SJCRH30 (cell line): Measurements from ENCODE around the gene SELENOI. TPM values are rescaled to one million over a fixed set of nuclear protein-coding genes. Genes with fewer than 3 reads are reported as not detected.
"Not testable (repeated sequence)": the region's sequence is repeated elsewhere in the genome, so short reads cannot be mapped to it uniquely, and the experiment has no call there.

ENCODE experiments used
- DNase-seq, 2 experiments: peaks; one replicate each; pipeline ENCODE4 v3.0.0-alpha.2; 2015 to 2020
- H3K27ac ChIP-seq: fragments of 250-450 bp; sonication (Bioruptor Pico); 2 replicates; pipeline ENCODE4 v1.5.1; 2020; ENCODE audit warnings: mild to moderate bottlenecking, moderate library complexity
- H3K27me3 ChIP-seq: fragments of 250-450 bp; sonication (Bioruptor Pico); 2 replicates; pipeline ENCODE4 v1.5.1; 2020; ENCODE audit warnings: mild to moderate bottlenecking, moderate library complexity
- H3K36me3 ChIP-seq: fragments of 250-450 bp; sonication (Bioruptor Pico); 2 replicates; pipeline ENCODE4 v1.5.1; 2020; ENCODE audit warnings: mild to moderate bottlenecking, moderate library complexity
- H3K4me1 ChIP-seq: fragments of 250-450 bp; sonication (Bioruptor Pico); 2 replicates; pipeline ENCODE4 v1.5.1; 2020; ENCODE audit warnings: mild to moderate bottlenecking, moderate library complexity
- H3K4me3 ChIP-seq: fragments of 250-450 bp; sonication (Bioruptor Pico); 2 replicates; pipeline ENCODE4 v1.5.1; 2020; ENCODE audit warnings: mild to moderate bottlenecking, moderate library complexity
- H3K9me3 ChIP-seq: fragments of 250-450 bp; sonication (Bioruptor Pico); replicated peaks from 2 replicates; pipeline ENCODE4 v1.5.1; 2020; ENCODE audit warnings: mild to moderate bottlenecking, moderate library complexity
- total RNA-seq: library from RNA; depleted of rRNA; stranded (reverse); fragments of >200 nt; shearing (Covaris generic); gene quantifications from 2 replicates; pipeline ENCODE4 v1.2.3, GENCODE V29; 2014

Gene SELENOI
- total RNA-seq, 1 experiment from 2014 or later: 63.0 TPM

DNA sequence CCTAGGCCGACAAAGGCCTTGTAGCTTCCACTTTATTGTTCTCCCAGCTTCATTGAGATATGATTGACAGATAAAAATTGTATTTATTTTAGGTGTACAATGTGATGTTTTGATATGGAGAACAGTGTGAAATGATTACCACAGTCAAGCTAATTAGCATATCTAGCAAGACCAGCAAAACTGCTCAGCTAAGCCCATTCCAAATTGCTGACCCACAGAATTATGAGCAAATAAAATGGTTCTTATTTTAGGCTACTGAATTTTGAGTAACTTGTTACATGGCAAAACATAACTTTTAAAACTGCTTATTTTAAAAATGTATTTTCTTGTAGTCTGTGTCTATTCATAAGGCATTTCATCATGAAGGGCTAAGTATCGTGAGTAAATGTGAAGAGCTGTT, 8.6 kb upstream of the SELENOI start:
- H3K27ac ChIP-seq: no peak overlapping the region
- H3K36me3 ChIP-seq: no peaks in the 10 kb centered on the region
- no peaks in the 10 kb centered on the region for H3K27me3 ChIP-seq
- no peaks in the 10 kb centered on the region for H3K9me3 ChIP-seq
- no peak overlapping the region for H3K4me3 ChIP-seq
- peaks cover 20% of the 10 kb centered on the region for H3K4me1 ChIP-seq
- no peak for DNase-seq

DNA sequence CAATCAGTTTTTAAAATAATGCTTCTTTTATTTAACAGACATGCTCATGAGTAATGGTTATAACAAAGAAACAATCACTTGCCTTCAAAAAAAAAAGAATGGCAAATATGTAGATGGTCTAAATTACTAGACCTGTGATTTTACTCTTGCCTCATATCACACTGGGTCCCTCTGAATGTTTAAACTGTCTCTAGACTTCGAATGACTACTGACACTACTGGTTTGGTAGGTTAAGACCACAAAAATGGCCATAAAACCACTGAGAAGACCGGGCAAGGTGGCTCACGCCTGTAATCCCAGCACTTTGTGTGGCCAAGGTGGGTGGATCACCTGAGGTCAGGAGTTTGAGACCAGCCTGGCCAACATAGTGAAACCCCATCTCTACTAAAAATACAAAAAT, 5.1 kb upstream of the SELENOI start:
- Histone ChIP-seq H3K4me3 (no peak overlapping the region), H3K4me1 (peaks cover 42% of the 10 kb centered on the region), H3K27me3 (no peaks in the 10 kb centered on the region), H3K36me3 (no peaks in the 10 kb centered on the region), H3K9me3 (no peaks in the 10 kb centered on the region), H3K27ac (peak overlapping the region; percentile 94)
- DNase-seq: no peak

DNA sequence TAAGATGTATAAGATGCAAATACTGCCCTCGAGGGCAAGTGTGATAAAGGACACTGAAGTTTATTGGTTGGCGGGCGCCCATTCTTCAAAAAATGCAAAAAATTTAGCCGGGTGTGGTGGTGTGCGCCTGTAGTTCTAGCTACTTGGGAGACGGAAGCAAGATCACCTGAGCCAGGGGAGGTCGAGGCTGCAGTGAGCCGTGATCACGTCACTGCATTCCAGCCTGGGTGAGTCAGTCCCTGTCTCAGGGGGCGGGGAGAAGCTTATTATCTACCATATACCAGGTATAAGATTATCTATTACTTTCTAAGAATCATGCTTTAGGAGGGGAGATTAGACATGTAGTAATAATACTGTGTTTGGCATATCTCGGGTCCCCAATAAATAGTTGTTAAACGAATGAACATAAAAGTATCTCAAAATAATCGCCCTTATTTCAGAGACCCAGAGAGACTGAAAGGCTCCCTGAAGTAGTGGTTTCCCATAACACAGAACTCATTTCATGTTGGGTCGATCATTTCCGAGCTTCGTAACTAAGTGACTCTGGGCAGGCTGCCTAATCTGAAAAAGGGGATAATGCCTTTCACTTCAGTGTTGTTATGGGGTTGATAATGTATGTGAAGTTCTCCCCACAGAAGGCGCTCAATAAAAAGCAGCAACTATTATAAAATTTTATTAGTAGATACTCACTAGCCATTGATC, 1.2 kb upstream of the SELENOI start:
- Histone ChIP-seq H3K4me3 (peak overlapping the region; percentile 80), H3K9me3 (no peaks in the 10 kb centered on the region), H3K4me1 (peaks cover 42% of the 10 kb centered on the region), H3K36me3 (no peaks in the 10 kb centered on the region), H3K27ac (peak overlapping the region; percentile 81), H3K27me3 (no peaks in the 10 kb centered on the region)
- DNase-seq: peak; percentile 29 to 38

DNA sequence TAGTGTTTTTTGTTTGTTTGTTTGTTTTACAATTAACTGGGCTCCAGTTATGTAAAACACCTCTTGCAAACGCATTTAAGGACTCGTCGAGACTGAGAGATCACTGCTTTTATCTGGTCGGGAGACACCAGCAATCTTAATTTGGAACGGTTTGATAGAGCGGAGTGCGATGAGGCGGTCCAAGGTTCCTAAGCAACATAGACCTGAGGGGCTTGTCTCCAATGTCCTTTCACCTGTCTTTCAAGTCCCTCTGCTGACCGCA, 729 bp upstream of the SELENOI start:
- no peaks in the 10 kb centered on the region for H3K9me3 ChIP-seq
- H3K36me3 ChIP-seq: no peaks in the 10 kb centered on the region
- H3K4me3 ChIP-seq: peak overlapping the region; percentile 80
- peaks cover 38% of the 10 kb centered on the region for H3K4me1 ChIP-seq
- peak overlapping the region; percentile 81 for H3K27ac ChIP-seq
- no peak for DNase-seq
- H3K27me3 ChIP-seq: no peaks in the 10 kb centered on the region

DNA sequence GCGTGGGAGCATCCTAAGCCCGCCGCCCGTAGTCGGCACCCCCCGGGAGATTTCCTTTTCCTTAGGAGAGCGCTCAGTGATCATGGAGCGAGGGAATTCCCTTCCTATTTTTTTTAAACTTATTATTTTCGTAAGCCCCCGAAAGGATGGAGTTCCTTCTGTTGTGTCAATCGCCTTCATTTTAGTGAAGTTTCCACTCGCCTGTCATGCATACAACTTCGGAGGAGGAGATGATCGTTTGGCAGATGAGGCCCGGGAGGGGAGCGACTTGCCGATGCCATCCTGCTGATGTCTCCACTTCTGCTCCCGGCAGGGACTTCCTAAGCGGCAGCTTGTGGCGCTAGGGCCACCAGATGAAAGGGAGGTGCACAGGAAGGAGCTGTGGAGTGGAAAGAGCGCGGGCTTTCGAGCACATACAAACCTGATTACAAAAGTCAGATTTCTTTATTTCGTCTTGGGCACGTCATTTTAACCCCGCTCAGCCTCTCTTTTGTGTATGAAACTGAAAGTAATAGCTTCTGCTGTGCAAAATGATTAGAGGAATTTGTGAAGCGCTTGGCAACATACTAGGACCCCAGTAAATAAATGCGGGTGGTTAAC, 611 bp downstream of the SELENOI start, which contains the start of gene ADGRF3:
TSS of gene ADGRF3 (minus strand) at position 336 of the 600 bp plus-strand sequence. CDS start 555 bp downstream, outside the sequence.
- Histone ChIP-seq H3K27ac (peak within 1 kb of the TSS; percentile 81), H3K9me3 (no peaks in the 10 kb centered on the region)
- peak; percentile 74 to 78 for DNase-seq

DNA sequence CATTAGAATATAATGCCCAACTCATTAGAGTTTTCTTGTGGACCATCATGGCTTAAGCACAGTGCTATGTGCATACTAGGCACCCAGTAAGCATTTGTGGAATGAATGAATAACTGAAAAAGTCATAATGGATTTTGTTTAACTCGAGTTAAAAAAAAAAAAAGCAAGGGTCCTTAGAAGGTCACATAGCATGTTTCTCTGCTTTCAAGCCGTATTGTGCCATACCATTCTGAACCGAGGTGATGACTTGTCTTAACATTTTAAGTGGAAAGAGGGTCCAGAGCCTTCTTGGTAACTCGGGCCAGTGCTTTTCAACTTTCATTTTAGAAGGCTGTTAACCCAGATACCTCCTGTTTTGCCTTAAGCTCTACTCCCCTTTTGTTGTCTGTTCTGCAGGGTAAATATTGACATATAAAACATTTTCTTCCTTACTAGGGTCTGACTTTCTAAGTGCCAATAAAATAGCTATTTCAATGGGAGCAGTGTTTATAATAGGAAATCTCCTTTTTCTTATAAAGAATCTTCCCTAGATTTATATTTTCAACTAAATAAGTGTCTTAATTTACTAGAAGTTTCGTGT, 1.4 kb downstream of the SELENOI start:
- H3K4me1 ChIP-seq: peaks cover 27% of the 10 kb centered on the region
- no peaks in the 10 kb centered on the region for H3K36me3 ChIP-seq
- H3K4me3 ChIP-seq: peak overlapping the region; percentile 80
- H3K27me3 ChIP-seq: no peaks in the 10 kb centered on the region
- no peaks in the 10 kb centered on the region for H3K9me3 ChIP-seq
- peak overlapping the region; percentile 52; the same call in 1 of the 2 replicates for H3K27ac ChIP-seq
- no peak for DNase-seq

More for the DNA sequence above, 611 bp downstream of the SELENOI start, which contains the start of gene ADGRF3:
- Histone ChIP-seq H3K4me1 (peaks cover 30% of the 10 kb centered on the region), H3K36me3 (no peaks in the 10 kb centered on the region), H3K4me3 (peak within 1 kb of the TSS; percentile 80), H3K27me3 (no peaks in the 10 kb centered on the region)

DNA sequence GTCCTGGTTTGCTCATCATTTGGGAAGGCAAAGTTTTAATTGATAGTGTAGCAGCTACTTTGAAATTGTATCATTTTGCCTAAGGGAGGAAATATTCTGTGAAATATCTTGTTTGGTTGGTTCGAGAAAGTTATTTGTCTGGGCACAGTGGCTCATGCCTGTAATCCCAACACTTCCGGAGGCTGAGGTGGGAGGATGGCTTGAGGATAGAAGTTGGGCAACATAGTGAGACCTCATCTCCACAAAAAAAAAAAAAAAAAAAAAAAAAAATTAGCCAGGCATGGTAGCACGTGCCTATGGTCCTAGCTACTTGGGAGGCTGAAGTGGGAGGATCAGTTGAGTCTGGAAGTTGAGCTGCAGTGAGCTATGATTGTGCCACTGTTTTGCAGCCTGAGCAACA, 3.7 kb downstream of the SELENOI start:
- 0 out of 2 replicates have a peak, but pooled peaks cover 2% of the 10 kb centered on the region for H3K36me3 ChIP-seq
- no peak for DNase-seq

DNA sequence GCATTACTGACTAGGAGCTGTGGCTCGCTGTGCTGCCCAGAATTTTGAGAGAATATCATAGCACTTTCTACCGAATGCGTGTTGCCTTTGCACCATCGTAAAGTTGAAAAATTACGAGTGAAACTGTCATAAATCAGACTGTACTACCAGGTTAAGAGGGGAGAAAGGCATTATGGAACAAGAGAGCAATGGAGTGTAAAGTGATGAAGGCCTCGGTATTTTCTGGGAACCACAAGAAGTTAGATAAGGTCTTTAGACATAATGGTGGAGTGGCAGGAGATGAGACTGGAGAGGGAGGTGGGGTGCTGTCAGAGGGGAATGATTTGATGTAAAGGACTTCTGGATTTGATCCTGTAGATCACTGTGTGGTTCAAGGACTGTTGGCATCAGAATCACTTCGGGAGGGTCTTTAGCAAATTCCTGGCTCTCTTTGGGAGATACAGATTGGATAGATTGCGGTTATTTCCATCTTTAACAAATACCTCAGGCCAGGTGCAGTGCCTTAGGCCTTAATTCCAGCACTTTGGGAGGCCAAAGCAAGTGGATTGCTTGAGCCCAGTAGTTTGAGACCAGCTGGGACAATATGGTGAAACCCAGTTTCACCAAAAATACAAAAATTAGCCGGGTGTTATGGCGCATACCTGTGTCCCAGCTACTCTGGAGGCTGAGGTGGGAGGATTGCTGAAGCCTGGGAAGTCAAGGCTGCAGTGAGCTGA, 5.6 kb downstream of the SELENOI start:
- DNase-seq: no peak
- Histone ChIP-seq H3K9me3 (no peaks in the 10 kb centered on the region), H3K36me3 (0 out of 2 replicates have a peak, but pooled peaks cover 2% of the 10 kb centered on the region), H3K4me1 (peaks cover 19% of the 10 kb centered on the region), H3K27ac (no peak overlapping the region), H3K4me3 (no peak overlapping the region), H3K27me3 (no peaks in the 10 kb centered on the region)

More for the DNA sequence above, 3.7 kb downstream of the SELENOI start:
- Histone ChIP-seq H3K27me3 (no peaks in the 10 kb centered on the region), H3K4me1 (peaks cover 9% of the 10 kb centered on the region), H3K4me3 (no peak overlapping the region), H3K9me3 (no peaks in the 10 kb centered on the region), H3K27ac (no peak overlapping the region)

DNA sequence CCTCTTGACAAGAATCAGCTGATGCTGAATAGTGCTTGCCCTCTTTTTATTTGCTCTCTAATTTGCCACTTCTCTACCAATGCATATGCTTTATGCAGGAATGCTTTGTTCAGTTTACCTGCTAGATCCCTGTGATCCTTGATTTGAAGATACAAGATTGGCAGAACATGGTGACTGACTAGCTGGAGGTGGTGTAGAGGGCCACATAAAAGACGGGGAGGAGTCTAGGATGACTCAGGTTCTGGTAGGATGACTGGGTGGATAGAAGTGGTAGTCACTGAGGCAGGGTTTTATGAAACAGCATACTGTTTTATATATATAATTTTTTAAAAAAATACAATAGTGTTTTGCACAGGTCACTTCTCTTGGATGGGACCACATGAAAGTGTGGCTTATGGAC, 6.9 kb downstream of the SELENOI start:
- no peak for DNase-seq
- Histone ChIP-seq H3K27me3 (no peaks in the 10 kb centered on the region), H3K4me3 (no peak overlapping the region), H3K36me3 (0 out of 2 replicates have a peak, but pooled peaks cover 2% of the 10 kb centered on the region), H3K4me1 (peaks cover 15% of the 10 kb centered on the region), H3K9me3 (no peaks in the 10 kb centered on the region), H3K27ac (no peak overlapping the region)

DNA sequence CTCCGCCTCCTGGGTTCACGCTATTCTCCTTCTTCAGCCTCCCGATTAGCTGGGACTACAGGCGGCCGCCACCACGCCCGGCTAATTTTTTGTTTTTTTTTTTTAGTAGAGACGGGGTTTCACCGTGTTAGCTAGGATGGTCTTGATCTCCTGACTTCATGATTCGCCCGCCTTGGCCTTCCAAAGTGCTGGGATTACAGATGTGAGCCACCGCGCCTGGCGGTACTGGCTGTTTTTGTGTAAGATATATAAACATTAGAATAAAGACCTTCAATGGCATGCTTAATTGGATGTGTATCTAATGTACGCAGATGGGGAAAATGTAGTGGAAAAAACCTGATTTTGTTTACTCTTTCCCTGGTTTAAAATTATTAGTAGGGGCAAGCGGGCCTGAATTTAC, 8.5 kb downstream of the SELENOI start:
- H3K4me1 ChIP-seq: peaks cover 14% of the 10 kb centered on the region
- not testable (repeated sequence) for H3K27ac ChIP-seq, DNase-seq

DNA sequence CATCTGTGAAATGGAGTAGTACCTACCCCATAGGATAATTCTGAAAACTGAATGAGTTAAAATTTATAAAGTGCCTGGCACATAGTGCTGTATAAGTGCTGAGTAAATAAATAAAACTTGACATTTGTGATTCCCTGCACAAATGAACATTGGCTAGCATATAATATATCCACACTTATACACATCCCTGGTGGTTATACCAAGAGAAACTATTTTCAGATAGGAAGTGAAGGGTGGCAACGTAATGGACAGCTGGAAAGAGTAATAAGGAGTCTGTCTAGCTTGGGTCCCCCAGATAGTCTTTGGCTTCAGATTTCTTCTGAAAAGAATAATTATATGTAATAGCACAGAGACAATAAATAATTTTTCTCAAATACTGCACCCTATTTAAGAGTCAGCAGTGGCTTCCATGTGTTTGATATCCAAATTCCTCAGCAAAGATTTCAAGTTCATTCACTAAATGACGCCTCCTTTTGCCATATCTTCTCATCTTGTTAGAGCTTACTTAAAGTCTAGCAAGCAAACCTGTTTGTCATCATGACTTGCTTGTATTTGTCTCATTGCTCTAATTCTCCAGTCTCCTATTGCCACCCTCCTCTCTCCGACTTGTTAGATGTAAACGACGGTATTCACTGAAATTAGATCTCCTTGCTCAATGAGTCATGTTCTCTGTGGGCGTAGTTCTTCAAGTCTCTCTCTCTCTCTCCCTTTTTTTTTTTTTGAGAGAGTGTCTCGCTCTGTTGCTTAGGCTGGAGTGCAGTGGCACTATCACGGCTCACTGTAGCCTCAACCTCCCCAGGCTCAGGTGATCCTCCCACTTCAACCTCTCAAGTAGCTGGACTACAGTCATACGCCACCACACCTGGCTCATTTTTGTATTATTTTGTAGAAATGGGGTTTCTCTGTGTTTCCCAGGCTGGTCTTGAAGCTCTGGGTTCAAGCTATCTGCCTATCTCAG, 9.4 kb downstream of the SELENOI start:
- Histone ChIP-seq H3K4me3 (no peak overlapping the region), H3K27ac (no peak overlapping the region), H3K27me3 (no peaks in the 10 kb centered on the region), H3K36me3 (0 out of 2 replicates have a peak, but pooled peaks cover 2% of the 10 kb centered on the region), H3K4me1 (peaks cover 14% of the 10 kb centered on the region), H3K9me3 (no peaks in the 10 kb centered on the region)
- DNase-seq: peak; percentile 48 to 80

More for the DNA sequence above, 8.5 kb downstream of the SELENOI start:
- not testable (repeated sequence) for H3K4me3 ChIP-seq, H3K27me3 ChIP-seq, H3K36me3 ChIP-seq, H3K9me3 ChIP-seq

DNA sequence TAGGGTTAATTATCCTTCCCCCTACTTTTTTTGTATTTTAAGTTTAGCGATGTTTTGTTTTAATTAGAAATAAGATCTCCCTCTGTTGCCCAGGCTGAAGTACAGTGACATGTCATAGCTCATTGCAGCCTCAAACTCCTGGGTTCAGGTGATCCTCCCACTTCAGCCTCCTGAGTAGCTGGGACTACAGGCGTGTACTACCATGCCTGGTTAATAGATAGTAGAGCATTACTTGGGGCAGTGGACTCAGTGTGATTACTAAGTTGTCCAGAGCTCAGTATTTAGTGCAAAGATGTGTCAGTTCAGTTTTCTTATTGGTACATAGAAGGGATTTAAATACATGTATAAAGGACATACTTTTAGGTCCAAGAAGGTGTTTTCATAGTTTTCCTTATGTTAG, 10.2 kb downstream of the SELENOI start:
- H3K27ac ChIP-seq: no peak overlapping the region
- H3K9me3 ChIP-seq: no peaks in the 10 kb centered on the region
- no peak for DNase-seq
- H3K36me3 ChIP-seq: 0 out of 2 replicates have a peak, but pooled peaks cover 2% of the 10 kb centered on the region
- no peak overlapping the region for H3K4me3 ChIP-seq
- no peaks in the 10 kb centered on the region for H3K27me3 ChIP-seq
- H3K4me1 ChIP-seq: peaks cover 14% of the 10 kb centered on the region

DNA sequence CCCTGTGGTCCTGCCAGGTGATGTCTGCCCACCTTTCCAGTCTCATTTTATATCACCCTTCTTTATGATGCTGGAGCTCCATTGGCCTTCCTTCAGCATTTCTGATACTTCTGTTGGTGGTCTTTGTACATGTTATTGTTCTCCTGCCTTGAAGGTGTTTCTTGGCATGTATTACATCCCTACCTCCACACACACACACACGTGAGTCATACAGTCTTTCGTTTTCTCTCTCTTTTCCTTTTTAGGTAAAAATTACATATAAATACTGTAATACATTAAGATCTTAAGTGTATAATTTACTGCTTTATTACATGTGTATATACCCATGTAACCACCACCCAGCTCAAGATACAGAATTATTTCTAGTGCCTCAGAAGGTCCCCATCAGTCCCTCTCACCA, 10.8 kb downstream of the SELENOI start:
- Histone ChIP-seq H3K36me3 (0 out of 2 replicates have a peak, but pooled peaks cover 2% of the 10 kb centered on the region), H3K4me1 (peaks cover 14% of the 10 kb centered on the region), H3K4me3 (no peak overlapping the region), H3K27ac (no peak overlapping the region), H3K27me3 (no peaks in the 10 kb centered on the region), H3K9me3 (no peaks in the 10 kb centered on the region)
- no peak for DNase-seq

DNA sequence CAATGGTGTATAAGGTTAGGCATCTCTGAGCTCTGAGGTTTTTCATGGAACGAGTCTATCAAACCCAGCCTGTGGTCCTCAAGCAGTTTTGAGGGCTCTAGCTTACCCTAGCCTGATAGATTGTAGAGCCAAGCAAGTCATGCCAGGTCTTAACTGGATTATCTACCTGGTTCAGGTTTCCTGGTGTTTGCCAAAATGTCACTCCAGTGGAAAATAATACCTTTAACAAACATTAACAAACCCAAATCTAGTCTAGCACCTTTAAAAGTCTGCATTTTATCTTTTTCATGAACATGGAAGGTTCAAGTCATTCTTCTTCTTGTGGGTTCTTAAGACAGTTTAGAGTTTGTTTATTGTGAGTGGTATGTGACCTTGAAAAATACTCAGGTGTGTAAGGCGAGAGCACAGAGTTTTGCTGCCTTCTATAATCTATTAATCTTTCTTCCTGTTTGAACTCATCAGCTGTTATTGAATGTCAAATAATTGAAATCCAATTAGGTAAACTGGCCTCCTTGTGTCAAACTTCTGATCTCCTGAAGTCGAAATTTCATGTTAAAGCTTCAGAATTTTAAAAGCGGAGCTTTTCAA, 14.0 kb downstream of the SELENOI start:
- Histone ChIP-seq H3K4me1 (peaks cover 10% of the 10 kb centered on the region), H3K27me3 (no peaks in the 10 kb centered on the region), H3K9me3 (no peaks in the 10 kb centered on the region), H3K4me3 (no peak overlapping the region), H3K36me3 (no peaks in the 10 kb centered on the region), H3K27ac (no peak overlapping the region)
- DNase-seq: no peak
